OCI-M1 (cell line): ENCODE measurements around the gene FARSB.

Experiments
- DNase-seq: peaks from one replicate; lab custom pipeline; 2025; lab: John Stamatoyannopoulos, UW

FARSB gene

DNA sequence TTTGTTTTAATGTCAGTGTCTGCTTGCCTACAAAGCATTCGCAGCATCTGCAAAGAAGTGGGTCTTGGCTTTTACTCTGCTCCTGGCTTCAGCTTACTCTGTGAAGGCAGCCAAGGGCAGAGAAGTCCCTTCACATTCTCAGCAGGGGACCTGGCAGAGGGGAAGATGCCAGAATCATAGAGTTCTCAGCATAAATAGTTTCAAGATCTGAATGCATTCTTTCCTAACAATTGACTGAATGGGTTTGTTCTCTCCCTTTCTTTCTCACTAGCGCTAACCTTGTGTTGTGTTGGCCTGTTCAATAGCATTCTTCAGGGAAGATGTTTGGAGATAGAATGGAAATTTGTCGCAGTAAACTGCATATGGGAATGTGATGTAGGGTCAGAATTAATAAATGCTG is 106.9 kb downstream of the FARSB start:
- DNase-seq: no peak

DNA sequence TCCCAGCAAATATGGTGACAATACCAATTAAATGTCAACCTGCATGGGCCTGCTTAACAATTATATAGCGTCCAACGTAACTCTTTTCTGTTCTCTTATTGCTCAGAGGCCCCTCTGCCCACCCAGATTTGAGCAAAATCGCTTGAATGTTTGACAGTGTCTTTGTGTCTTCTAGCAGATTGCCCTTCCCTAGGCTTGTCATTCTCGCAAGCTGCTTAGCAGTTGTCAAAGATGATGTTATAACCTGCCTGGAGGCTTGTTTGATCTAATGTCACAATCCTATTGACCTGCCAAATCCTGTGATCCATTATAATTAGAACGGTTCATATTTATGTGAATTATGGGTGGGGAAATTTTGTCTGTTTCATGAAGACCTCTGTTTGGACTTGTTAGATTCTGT is 108.8 kb downstream of the FARSB start:
- no peak for DNase-seq

DNA sequence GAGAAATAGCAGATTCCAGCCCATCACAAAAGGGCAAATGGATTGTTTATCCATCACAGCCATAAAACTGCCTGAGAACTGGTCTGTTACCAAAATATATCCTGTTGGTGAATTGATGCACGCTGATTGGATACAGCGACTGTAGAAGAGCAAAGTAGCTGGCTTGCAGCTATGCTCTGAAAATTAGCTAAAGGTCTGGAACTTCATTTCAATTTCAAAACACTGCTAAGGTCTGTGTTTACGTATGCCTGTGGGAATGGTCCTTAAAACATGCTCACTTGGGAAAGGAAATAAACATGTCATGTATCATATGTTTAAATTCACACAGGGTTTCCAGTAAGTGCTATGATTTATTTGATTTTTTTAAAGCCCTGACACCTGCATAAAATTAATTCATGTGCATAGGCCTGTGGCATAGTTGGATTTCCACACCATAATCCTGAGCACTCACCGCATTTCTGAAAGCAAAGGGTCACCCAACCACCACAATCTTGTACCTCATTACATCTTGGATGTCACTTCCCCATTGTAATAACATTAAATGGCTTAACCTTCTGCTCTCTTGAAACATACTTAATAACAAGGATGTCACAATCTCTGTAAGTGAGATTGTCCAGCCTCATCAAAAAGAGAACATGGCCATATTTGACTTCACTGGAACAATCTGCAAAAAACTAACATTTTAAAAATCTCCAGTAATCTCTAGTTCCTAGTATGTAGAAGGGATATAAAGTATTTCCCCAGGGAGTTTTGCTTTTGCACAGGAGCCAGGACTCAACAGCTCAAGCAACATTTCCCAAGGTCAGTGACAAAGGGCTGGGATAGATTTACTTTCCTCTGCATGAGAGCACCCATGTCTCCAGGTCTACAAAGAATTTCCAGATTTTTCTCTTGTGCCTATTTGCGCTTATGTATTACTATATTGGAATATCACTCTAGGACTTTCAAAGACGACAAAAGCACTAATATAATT is 109.8 kb downstream of the FARSB start:
- no peak for DNase-seq

GRCh38 chr2:222544661-222545060 is 111.2 kb downstream of the FARSB start:
- no peak for DNase-seq

DNA sequence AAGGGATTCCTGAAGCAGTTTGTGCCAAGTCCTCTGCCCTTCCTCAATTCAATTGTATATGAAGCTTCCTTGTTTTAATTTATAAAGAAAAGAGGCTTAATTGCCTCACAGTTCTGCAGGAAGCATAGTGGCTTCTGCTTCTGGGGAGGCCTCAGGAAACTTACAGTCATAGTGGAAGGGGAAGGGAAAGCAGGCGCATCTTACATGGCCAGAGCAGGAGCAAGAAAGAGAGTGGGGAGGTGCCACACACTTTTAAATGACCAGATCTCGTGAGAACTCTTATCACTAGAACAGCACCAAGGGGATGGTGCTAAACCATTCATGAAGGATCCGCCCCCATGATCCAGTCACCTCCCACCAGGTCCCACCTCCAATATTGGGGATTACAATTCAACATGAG is 117.4 kb downstream of the FARSB start:
- DNase-seq: no peak

DNA sequence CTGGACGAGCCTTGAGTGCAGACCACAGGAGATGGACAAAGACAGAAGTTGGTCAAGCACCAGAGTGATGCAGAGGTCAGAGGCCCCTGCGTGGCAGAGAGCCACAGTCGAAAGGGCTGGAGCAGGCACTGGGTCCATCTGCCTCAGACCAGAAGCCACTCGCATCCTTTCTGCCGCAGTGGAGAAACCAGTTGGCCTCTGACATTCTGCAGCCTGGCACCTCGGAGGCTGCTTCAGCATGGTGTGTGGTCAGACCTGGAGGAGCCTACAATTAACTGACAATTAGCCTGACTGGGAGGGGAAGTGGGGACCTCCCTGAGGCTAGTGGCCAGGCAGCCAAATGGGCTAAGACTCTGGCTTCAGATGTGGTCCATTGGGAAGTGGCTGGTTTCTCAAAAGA is 120.4 kb downstream of the FARSB start:
- DNase-seq: no peak

GRCh38 chr2:222532315-222532714 is 123.6 kb downstream of the FARSB start:
- DNase-seq: no peak

GRCh38 chr2:222526480-222527277 is 129.2 kb downstream of the FARSB start:
- no peak for DNase-seq

DNA sequence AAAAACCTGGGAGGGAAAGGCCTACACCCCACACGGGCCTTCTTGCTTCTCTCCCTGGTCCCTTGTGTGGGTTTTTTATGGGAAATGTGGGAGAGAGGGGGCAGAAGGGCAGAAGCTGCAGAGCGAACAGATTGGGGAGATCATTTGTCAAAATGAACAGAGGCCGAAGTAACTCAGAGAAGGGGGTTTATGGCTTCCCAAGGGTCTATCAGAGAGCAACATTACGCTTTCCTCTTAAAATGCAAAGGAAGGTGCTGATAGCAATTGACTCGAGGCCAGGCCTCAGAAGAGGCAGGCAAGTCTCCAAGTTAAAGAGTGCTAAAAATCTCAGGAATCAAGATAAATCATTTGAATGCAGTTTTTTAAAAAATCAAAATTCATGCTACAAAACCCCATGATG is 130.1 kb downstream of the FARSB start:
- no peak for DNase-seq

GRCh38 chr2:222523783-222524544 is 131.9 kb downstream of the FARSB start:
- no peak for DNase-seq

DNA sequence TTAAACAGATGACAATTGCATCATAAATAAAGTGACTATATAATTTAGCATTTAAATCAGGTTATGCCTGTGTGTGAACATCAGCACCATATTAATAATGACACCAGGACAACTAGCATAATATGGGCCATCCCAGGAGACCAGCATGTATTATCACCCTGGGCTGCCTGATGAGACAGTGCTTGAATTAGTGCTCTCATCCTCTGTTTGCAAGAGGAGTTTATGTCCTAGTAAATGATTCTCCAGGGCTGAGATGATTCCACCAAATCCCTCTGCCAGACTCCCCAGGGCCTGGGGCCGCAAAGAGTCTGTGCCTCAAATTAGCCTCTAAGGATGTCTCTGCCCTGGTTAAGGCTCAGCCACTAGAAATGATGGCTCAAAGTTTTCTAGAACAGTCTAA is 133.8 kb downstream of the FARSB start:
- no peak for DNase-seq

DNA sequence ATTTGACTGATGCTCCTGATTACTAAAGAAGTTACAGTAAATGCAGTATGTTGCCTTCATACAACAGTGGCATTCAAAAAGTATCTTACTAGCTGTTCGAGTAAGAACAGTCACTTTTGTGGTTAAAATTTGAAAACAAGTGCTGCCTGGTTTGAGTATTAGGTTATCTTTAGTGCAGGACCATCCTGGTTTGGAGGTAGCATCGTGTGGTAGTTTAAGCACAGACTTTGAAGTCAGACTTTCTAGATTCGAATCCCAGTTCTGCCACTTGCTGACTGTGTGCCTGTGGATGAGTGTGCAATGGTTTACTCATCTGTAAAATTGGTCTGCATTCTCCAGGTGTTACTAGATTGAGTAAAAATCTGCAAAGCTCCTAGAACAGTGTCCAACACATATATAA is 134.8 kb downstream of the FARSB start:
- no peak for DNase-seq
